GM12878 (cell line): ENCODE measurements around the gene B3GNT7. TPM values are rescaled to one million over a fixed set of nuclear protein-coding genes. Genes with fewer than 3 reads are reported as not detected.

Experiments used
- ATAC-seq: fragments of 200-7000 bp; cut with Tn5 transposase; 3 replicates; pipeline ENCODE4 v1.9.1; 2020; ENCODE audit warnings: mild to moderate bottlenecking, moderate library complexity
- BruUV-seq: library from RNA; stranded (reverse); fragments of 400-500 nt; replicated peaks from 2 replicates; lab custom pipeline; 2021; lab: Mats Ljungman, UMichigan
- CTCF ChIA-PET: fragments of 300-600 bp; sonication (Branson Sonifier 250); formaldehyde crosslinking; extraction: SDS; loops from one replicate; lab custom pipeline; 2021; ENCODE audit warnings: inconsistent platforms; lab: Yijun Ruan, JAX
- POLR2A ChIA-PET: fragments of 350-600 bp; formaldehyde crosslinking; extraction: SDS; loops from one replicate; lab custom pipeline; 2021; ENCODE audit warnings: inconsistent platforms; lab: Charles Lee
- RAD21 ChIA-PET: fragments of 300-600 bp; sonication (Branson Sonifier 250); formaldehyde crosslinking; loops from one replicate; lab custom pipeline; 2023; ENCODE audit warnings: antibody characterized with exemption; ENCODE audit not compliant: unreplicated experiment; lab: Charles Lee
- SMC1A ChIA-PET: fragments of 300-600 bp; sonication (Branson Sonifier 250); formaldehyde crosslinking; loops from one replicate; lab custom pipeline; 2023; ENCODE audit not compliant: unreplicated experiment, uncharacterized antibody; lab: Charles Lee
- DNase-seq: peaks from one replicate; pipeline ENCODE4 v3.0.0-alpha.2; 2011; ENCODE audit warnings: low read depth, low spot score
- FAIRE-seq: peaks from 3 replicates; lab custom pipeline; 2011; peaks lifted over from hg19 to GRCh38; lab: Jason Lieb, UNC
- H2AFZ ChIP-seq: 2 replicates; pipeline ENCODE4 v1.6.0; 2011; ENCODE audit warnings: low read depth, low read length, control low read depth; ENCODE audit not compliant: control insufficient read depth
- H3K27ac ChIP-seq: 2 replicates; pipeline ENCODE4 v1.5.1; 2011; ENCODE audit warnings: control low read depth; ENCODE audit not compliant: control insufficient read depth, insufficient read depth
- H3K27me3 ChIP-seq, 2 experiments: replicated peaks in 1 of 2; 2 replicates each; pipeline versions ENCODE4 v1.6.0 to v1.6.1; 2011; ENCODE audit warnings: low read length in 1 of 2; ENCODE audit not compliant: control insufficient read depth in 2 of 2, insufficient read depth in 2 of 2
- H3K36me3 ChIP-seq, 2 experiments: 2 replicates each; pipeline ENCODE4 v1.5.1; 2011; ENCODE audit warnings: low read length in 1 of 2; ENCODE audit not compliant: control insufficient read depth in 2 of 2, insufficient read depth in 2 of 2
- H3K4me1 ChIP-seq: 2 replicates; pipeline ENCODE4 v1.6.1; 2011; ENCODE audit warnings: mild to moderate bottlenecking, low read length, moderate library complexity, mixed read lengths; ENCODE audit not compliant: control insufficient read depth, insufficient read depth
- H3K4me2 ChIP-seq: 2 replicates; pipeline ENCODE4 v1.6.0; 2011; ENCODE audit warnings: control low read depth; ENCODE audit not compliant: control insufficient read depth, insufficient read depth
- H3K4me3 ChIP-seq: fragments of 200-600 bp; sonication (generic); 2 replicates; pipeline ENCODE4 v1.5.1; 2016
- H3K79me2 ChIP-seq: 2 replicates; pipeline ENCODE4 v1.6.0; 2011; ENCODE audit warnings: low read length; ENCODE audit not compliant: control insufficient read depth, insufficient read depth
- H3K9ac ChIP-seq: 2 replicates; pipeline ENCODE4 v1.8.0; 2011; ENCODE audit warnings: low read length, control low read depth, mixed read lengths; ENCODE audit not compliant: control insufficient read depth, insufficient read depth
- H3K9me3 ChIP-seq: replicated peaks from 3 replicates; pipeline ENCODE4 v1.5.1; 2011; ENCODE audit warnings: mild to moderate bottlenecking, low read length; ENCODE audit not compliant: control insufficient read depth, insufficient read depth
- H4K20me1 ChIP-seq: 2 replicates; pipeline ENCODE4 v1.6.0; 2011; ENCODE audit not compliant: control insufficient read depth, insufficient read depth
- CBX5 ChIP-seq: sonication (generic); IDR thresholded peaks from 2 replicates; pipeline ENCODE4 v1.6.1; 2016; ENCODE audit warnings: low read depth, moderate library complexity, mild to moderate bottlenecking, inconsistent platforms
- CREB1 ChIP-seq: IDR thresholded peaks from 2 replicates; pipeline ENCODE4 v1.6.1; 2012; ENCODE audit warnings: low read depth, mild to moderate bottlenecking, inconsistent platforms
- EZH2 ChIP-seq: IDR thresholded peaks from 2 replicates; pipeline ENCODE4 v1.6.1; 2012; ENCODE audit warnings: low read depth, mild to moderate bottlenecking, control low read depth, inconsistent platforms, low read length, borderline replicate concordance; ENCODE audit not compliant: control insufficient read depth
- SUPT20H ChIP-seq: IDR thresholded peaks from 2 replicates; pipeline ENCODE4 v1.6.1; 2011; ENCODE audit warnings: low read depth, mild to moderate bottlenecking, low read length, moderate library complexity, borderline replicate concordance; ENCODE audit not compliant: control insufficient read depth
- ZZZ3 ChIP-seq: IDR thresholded peaks from 2 replicates; pipeline ENCODE4 v1.6.1; 2011; ENCODE audit warnings: low read depth; ENCODE audit not compliant: control insufficient read depth, insufficient read length
- WGBS: methylation state at CpG from one replicate; pipeline ENCODE4 v1.1.6; 2016; ENCODE audit warnings: low lambda C conversion rate; ENCODE audit not compliant: insufficient replicate concordance, insufficient coverage; ENCODE audit errors: missing lambda C conversion rate; 5-methylcytosine and 5-hydroxymethylcytosine counted together
- in situ Hi-C: fragments of 300-500 bp; cut with MboI; formaldehyde crosslinking; loops from 9 replicates; pipeline ENCODE4 v1.14.3; 2018; ENCODE audit warnings: mixed read lengths
- intact Hi-C: fragments of 100-400 bp; cut with micrococcal nuclease; formaldehyde crosslinking; loops from one replicate; pipeline ENCODE4 v1.14.2; 2022; ENCODE audit not compliant: unreplicated experiment
- polyA plus RNA-seq, 11 experiments: library from polyadenylated mRNA; depleted of rRNA in 4 of 11; unstranded in 6 of 11; stranded (reverse) in 5 of 11; fragments of >200 nt; fragmentation: Nextera tagmentation in 4 of 11; fragmentation: Illumina TruSeq in 1 of 11; extraction: Ambion mirVana in 4 of 11; extraction: Trizol in 1 of 11; gene quantifications; 1 replicate in 1 of 11; 2 replicates in 10 of 11; pipeline versions ENCODE4 v1.2.1 to v1.2.3, GENCODE V29; 2011 to 2016; ENCODE audit warnings: inconsistent platforms in 2 of 11, missing spikeins in 2 of 11, low read depth in 1 of 11
- total RNA-seq, 4 experiments: library from RNA; depleted of rRNA in 3 of 4; stranded (reverse); fragments of >200 nt in 3 of 4; fragmentation: Illumina TruSeq in 1 of 4; extraction: Trizol in 1 of 4; gene quantifications; 2 replicates each; pipeline versions ENCODE4 v1.2.1 to v1.2.3, GENCODE V29; 2013 to 2021
- TF ChIP-seq, protein P1 (sequence below): fragments of 450-650 bp; formaldehyde crosslinking; IDR thresholded peaks from 2 replicates; pipeline ENCODE4 v1.4.0; 2022; ENCODE audit warnings: mild to moderate bottlenecking, moderate library complexity

B3GNT7 gene
- total and polyA plus RNA-seq, 10 of the 15 experiments (the other 5 are each of a cell fraction or from before 2014, with no cell fraction given) = 0.91 to 12.6 (median 3.7) TPM

DNA sequence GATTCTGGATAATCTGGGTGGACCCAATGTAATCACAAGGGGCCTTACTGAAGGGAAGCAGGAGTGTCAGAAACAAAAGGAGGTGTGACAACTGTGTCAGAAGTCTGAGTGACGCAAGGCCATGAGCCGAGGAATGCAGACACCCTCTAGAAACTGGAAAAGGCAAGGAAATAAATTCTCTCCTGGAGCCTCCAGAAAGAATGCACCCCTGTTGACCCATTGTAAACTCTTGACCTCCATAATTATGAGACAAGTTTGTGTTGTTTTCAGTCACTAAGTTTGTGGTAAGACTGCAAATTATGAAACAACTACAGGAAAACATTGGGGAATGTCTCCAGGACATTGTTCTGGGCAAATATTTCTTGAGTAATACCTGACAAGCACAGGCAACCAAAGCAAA is 47.3 kb upstream of the B3GNT7 start:
- ATAC-seq = no peak
- Histone ChIP-seq H2AFZ (no peak overlapping the region), H3K4me2 (no peak overlapping the region), H3K27ac (no peak overlapping the region), H4K20me1 (no peaks in the 10 kb centered on the region), H3K79me2 (no peaks in the 10 kb centered on the region), H3K4me1 (no peaks in the 10 kb centered on the region), H3K4me3 (no peak overlapping the region), H3K9ac (no peak overlapping the region), H3K27me3 (no peaks in the 10 kb centered on the region), H3K9me3 (no peaks in the 10 kb centered on the region), H3K36me3 (no peaks in the 10 kb centered on the region)
- TF ChIP-seq, protein P1, sequence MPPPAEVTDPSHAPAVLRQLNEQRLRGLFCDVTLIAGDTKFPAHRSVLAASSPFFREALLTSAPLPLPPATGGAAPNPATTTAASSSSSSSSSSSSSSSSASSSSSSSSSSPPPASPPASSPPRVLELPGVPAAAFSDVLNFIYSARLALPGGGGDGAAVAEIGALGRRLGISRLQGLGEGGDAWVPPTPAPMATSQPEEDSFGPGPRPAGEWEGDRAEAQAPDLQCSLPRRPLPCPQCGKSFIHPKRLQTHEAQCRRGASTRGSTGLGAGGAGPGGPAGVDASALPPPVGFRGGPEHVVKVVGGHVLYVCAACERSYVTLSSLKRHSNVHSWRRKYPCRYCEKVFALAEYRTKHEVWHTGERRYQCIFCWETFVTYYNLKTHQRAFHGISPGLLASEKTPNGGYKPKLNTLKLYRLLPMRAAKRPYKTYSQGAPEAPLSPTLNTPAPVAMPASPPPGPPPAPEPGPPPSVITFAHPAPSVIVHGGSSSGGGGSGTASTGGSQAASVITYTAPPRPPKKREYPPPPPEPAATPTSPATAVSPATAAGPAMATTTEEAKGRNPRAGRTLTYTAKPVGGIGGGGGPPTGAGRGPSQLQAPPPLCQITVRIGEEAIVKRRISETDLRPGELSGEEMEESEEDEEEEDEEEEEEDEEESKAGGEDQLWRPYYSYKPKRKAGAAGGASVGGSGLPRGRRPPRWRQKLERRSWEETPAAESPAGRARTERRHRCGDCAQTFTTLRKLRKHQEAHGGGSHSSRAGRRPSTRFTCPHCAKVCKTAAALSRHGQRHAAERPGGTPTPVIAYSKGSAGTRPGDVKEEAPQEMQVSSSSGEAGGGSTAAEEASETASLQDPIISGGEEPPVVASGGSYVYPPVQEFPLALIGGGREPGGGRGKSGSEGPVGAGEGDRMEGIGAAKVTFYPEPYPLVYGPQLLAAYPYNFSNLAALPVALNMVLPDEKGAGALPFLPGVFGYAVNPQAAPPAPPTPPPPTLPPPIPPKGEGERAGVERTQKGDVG (CRISPR knock-in tag) = no peak
- no peak for TF ChIP-seq EZH2
- TF ChIP-seq CREB1 = no peak
- no peak for TF ChIP-seq SUPT20H
- no peak for TF ChIP-seq CBX5
- no peak for TF ChIP-seq ZZZ3
- RAD21 ChIA-PET = no interaction called here
- no TSS peak for BruUV-seq
- POLR2A ChIA-PET = no interaction called here
- no peak for FAIRE-seq
- in situ Hi-C loops (no loop called here), intact Hi-C loops (no loop called here)
- 84% methylated on average over 2 of the region's 2 CpGs for WGBS
- DNase-seq = no peak
- SMC1A ChIA-PET = no interaction called here
- CTCF ChIA-PET = interaction anchor here (1.7 kb wide), 1 partner anchor 45 kb away, joined by 5 read pairs; no protein-coding TSS in a partner anchor
